ENCODE measurements around the gene TMEM244.

DNA sequence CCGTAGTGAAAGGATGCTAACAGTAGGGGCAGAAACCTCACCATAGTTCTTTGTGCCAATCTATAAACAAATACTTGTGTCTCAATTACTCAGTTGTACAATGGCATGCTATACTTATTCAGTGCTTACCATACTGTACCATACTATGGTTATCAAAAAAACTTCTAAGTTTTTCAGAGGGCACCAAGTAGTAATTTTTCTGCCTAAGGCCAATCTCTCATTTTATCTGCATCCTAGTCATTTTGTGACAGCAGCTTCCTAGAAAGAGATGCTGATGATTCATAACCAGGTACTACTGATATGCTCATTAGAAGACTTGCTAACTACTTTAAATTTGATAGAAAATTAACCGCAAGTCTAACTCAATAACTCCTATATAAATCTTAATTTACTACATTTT, 42.9 kb downstream of the TMEM244 start:
- TF ChIP-seq, protein P1, sequence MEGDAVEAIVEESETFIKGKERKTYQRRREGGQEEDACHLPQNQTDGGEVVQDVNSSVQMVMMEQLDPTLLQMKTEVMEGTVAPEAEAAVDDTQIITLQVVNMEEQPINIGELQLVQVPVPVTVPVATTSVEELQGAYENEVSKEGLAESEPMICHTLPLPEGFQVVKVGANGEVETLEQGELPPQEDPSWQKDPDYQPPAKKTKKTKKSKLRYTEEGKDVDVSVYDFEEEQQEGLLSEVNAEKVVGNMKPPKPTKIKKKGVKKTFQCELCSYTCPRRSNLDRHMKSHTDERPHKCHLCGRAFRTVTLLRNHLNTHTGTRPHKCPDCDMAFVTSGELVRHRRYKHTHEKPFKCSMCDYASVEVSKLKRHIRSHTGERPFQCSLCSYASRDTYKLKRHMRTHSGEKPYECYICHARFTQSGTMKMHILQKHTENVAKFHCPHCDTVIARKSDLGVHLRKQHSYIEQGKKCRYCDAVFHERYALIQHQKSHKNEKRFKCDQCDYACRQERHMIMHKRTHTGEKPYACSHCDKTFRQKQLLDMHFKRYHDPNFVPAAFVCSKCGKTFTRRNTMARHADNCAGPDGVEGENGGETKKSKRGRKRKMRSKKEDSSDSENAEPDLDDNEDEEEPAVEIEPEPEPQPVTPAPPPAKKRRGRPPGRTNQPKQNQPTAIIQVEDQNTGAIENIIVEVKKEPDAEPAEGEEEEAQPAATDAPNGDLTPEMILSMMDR (IDR thresholded peaks at IDR 0.05 in 8 of 11, conservative IDR thresholded peaks at IDR 0.05 in 3 of 11), result no peak
- TF ChIP-seq POLR2A (IDR thresholded peaks at IDR 0.05), result no peak
- no peak for TF ChIP-seq POLR2AphosphoS5 (IDR thresholded peaks at IDR 0.05)
